ENCODE results near the gene ARSK. TPM values are rescaled to one million over a fixed set of nuclear protein-coding genes. Genes with fewer than 3 reads are reported as not detected.

The ARSK gene
- total RNA-seq, 1 experiment from 2014 or later = 13.7 TPM

DNA sequence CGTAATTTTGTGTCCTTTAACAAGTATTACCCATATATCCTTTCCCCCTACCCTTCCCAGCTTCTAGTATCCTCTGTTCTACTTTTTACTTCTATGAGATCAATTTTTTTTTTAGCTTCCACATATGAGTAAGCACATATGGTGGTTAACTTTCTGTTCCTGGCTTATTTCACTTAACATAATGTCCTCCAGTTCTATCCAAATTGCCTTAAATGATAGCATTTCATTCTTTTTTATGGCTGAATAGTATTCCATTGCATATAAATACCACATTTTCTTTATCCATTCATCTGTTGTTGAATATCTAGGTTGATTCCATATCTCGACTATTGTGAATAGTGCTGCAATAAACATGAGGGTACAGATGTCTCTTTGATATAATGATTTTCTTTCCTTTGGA, 36.5 kb upstream of the ARSK start:
- H3K9me3 ChIP-seq (ENCODE audit: control insufficient read depth, insufficient read depth, low read depth, low read length) = no peaks in the 10 kb centered on the region
- CTCF ChIA-PET = no interaction called here
- H3K27ac ChIP-seq (ENCODE audit: low read length) = no peak overlapping the region
- in situ Hi-C loops (cut with HindIII; ENCODE audit: low pct_unique_long_range_greater_than_20kb, low sequenced_read_pairs) = no loop called here
- intact Hi-C loops (cut with micrococcal nuclease; ENCODE audit: unreplicated experiment) = no loop called here
- TF ChIP-seq, protein P1, sequence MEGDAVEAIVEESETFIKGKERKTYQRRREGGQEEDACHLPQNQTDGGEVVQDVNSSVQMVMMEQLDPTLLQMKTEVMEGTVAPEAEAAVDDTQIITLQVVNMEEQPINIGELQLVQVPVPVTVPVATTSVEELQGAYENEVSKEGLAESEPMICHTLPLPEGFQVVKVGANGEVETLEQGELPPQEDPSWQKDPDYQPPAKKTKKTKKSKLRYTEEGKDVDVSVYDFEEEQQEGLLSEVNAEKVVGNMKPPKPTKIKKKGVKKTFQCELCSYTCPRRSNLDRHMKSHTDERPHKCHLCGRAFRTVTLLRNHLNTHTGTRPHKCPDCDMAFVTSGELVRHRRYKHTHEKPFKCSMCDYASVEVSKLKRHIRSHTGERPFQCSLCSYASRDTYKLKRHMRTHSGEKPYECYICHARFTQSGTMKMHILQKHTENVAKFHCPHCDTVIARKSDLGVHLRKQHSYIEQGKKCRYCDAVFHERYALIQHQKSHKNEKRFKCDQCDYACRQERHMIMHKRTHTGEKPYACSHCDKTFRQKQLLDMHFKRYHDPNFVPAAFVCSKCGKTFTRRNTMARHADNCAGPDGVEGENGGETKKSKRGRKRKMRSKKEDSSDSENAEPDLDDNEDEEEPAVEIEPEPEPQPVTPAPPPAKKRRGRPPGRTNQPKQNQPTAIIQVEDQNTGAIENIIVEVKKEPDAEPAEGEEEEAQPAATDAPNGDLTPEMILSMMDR (IDR thresholded peaks at IDR 0.05) = no peak
- TF ChIP-seq, protein P2, sequence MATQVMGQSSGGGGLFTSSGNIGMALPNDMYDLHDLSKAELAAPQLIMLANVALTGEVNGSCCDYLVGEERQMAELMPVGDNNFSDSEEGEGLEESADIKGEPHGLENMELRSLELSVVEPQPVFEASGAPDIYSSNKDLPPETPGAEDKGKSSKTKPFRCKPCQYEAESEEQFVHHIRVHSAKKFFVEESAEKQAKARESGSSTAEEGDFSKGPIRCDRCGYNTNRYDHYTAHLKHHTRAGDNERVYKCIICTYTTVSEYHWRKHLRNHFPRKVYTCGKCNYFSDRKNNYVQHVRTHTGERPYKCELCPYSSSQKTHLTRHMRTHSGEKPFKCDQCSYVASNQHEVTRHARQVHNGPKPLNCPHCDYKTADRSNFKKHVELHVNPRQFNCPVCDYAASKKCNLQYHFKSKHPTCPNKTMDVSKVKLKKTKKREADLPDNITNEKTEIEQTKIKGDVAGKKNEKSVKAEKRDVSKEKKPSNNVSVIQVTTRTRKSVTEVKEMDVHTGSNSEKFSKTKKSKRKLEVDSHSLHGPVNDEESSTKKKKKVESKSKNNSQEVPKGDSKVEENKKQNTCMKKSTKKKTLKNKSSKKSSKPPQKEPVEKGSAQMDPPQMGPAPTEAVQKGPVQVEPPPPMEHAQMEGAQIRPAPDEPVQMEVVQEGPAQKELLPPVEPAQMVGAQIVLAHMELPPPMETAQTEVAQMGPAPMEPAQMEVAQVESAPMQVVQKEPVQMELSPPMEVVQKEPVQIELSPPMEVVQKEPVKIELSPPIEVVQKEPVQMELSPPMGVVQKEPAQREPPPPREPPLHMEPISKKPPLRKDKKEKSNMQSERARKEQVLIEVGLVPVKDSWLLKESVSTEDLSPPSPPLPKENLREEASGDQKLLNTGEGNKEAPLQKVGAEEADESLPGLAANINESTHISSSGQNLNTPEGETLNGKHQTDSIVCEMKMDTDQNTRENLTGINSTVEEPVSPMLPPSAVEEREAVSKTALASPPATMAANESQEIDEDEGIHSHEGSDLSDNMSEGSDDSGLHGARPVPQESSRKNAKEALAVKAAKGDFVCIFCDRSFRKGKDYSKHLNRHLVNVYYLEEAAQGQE (IDR thresholded peaks at IDR 0.05; ENCODE audit: insufficient read depth in 1 of 2, low read depth in 2 of 2, low read length in 1 of 2) = no peak
- TF ChIP-seq TCF7L2 (IDR thresholded peaks at IDR 0.05; ENCODE audit: low read depth, low read length) (no peak), POLR2AphosphoS5 (IDR thresholded peaks at IDR 0.05; ENCODE audit: low read depth, low read length) (no peak), SIN3A (IDR thresholded peaks at IDR 0.05; ENCODE audit: borderline replicate concordance, insufficient read depth, low read depth, low read length) (no peak)
- H3K27me3 ChIP-seq (ENCODE audit: control insufficient read depth, insufficient read depth, low read length) = no peaks in the 10 kb centered on the region
- no peak overlapping the region for H3K4me3 ChIP-seq (ENCODE audit: low read depth in 2 of 2, low read length in 2 of 2)
- ATAC-seq = no peak
- peaks cover 32% of the 10 kb centered on the region for H3K36me3 ChIP-seq (ENCODE audit: control insufficient read depth, insufficient read depth, low read length)
- H3K4me1 ChIP-seq (ENCODE audit: control insufficient read depth, insufficient read depth, low read length) = no peaks in the 10 kb centered on the region
- POLR2A ChIA-PET = interaction anchor here (0.6 kb wide), 1 partner anchor 33 kb away, joined by 3 read pairs; no protein-coding TSS in a partner anchor
- no peak for DNase-seq (ENCODE audit: low read depth, low spot score)
- no TSS peak for BruUV-seq (replicated peaks)

DNA sequence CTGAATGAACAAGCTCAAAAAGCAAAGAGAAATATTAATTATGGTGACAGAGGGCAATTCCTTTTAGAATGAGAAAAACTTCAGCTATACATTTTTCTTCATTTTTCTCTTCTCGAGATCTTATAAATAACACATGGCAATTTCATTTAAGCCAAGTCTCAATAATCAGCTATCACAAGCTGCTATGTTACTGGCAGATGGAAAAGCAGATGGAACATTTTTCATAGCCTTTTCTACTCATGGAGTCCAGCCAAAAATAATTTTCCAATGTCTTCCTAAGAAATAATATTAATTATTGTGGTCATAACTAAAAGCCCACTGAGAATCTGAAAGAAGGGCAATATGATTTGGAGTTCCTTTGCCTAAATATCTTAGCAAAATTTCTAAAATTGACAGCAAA, 35.8 kb upstream of the ARSK start:
- intact Hi-C loops (cut with micrococcal nuclease; ENCODE audit: unreplicated experiment) = no loop called here
- no peaks in the 10 kb centered on the region for H3K4me1 ChIP-seq (ENCODE audit: control insufficient read depth, insufficient read depth, low read length)
- in situ Hi-C loops (cut with HindIII; ENCODE audit: low pct_unique_long_range_greater_than_20kb, low sequenced_read_pairs) = no loop called here
- H3K36me3 ChIP-seq (ENCODE audit: control insufficient read depth, insufficient read depth, low read length) = peaks cover 32% of the 10 kb centered on the region
- TF ChIP-seq, protein P2 (IDR thresholded peaks at IDR 0.05; ENCODE audit: insufficient read depth in 1 of 2, low read depth in 2 of 2, low read length in 1 of 2) = no peak
- TF ChIP-seq POLR2AphosphoS5 (IDR thresholded peaks at IDR 0.05; ENCODE audit: low read depth, low read length) (no peak), SIN3A (IDR thresholded peaks at IDR 0.05; ENCODE audit: borderline replicate concordance, insufficient read depth, low read depth, low read length) (no peak), TCF7L2 (IDR thresholded peaks at IDR 0.05; ENCODE audit: low read depth, low read length) (no peak)
- TF ChIP-seq, protein P1 (IDR thresholded peaks at IDR 0.05) = no peak
- no peaks in the 10 kb centered on the region for H3K9me3 ChIP-seq (ENCODE audit: control insufficient read depth, insufficient read depth, low read depth, low read length)
- no peak overlapping the region for H3K27ac ChIP-seq (ENCODE audit: low read length)
- no peak for DNase-seq (ENCODE audit: low read depth, low spot score)
- ATAC-seq = no peak
- BruUV-seq (replicated peaks) = no TSS peak
- ChIA-PET CTCF (no interaction called here), POLR2A (interaction anchor here (0.6 kb wide), 1 partner anchor 33 kb away, joined by 3 read pairs; no protein-coding TSS in a partner anchor)
- H3K4me3 ChIP-seq (ENCODE audit: low read depth in 2 of 2, low read length in 2 of 2) = no peak overlapping the region
- no peaks in the 10 kb centered on the region for H3K27me3 ChIP-seq (ENCODE audit: control insufficient read depth, insufficient read depth, low read length)

All from Panc1 (cell line).